ENCODE data around the gene MOV10L1. TPM values are rescaled to one million over a fixed set of nuclear protein-coding genes. Genes with fewer than 3 reads are reported as not detected.

Gene MOV10L1
- total and polyA plus RNA-seq, 2 donors (not counting 3 experiments of a cell fraction or from before 2014, with no cell fraction given) = 27.6 to 37.6 TPM

DNA sequence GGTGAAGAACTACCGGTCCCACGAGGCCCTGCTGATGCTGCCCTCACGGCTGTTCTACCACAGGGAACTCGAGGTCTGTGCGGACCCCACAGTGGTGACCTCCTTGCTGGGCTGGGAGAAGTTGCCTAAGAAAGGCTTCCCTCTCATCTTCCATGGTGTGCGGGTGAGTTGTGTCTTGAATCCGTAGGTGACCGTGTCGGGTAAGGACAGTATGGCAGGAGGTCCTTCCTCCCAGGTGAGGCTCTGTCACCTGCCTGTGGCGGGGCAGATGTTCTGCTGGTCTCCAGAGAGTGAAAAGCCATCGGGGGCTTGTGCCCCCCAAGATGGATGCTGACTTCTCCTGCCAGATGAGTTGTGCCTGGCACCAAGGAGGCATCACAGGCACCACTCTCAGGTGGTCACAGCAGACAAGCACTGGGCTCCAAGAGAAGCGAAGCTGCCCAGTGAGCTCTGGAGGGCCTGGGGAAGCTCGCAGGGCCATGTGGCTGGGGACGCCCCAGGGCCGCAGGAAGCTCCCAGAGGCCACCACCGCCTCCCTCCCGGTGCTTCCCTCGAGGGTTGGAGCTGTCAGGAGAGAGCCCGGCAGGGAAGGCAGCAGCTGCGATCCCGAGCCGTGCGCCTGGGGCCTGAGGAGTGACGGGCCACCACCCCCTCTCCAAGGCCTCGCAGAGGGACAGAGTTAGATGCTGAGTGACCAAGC lies 63.4 kb downstream of the MOV10L1 start:
- H4K20me1 ChIP-seq (replicated peaks; ENCODE audit: control insufficient read depth, extremely low read depth, insufficient read depth, low read length) = no peaks in the 10 kb centered on the region
- CTCF ChIA-PET = no interaction called here
- no peaks in the 10 kb centered on the region for H3K79me2 ChIP-seq (ENCODE audit: control insufficient read depth, insufficient read depth, low read length)
- no peaks in the 10 kb centered on the region for H3K4me1 ChIP-seq (ENCODE audit: control insufficient read depth, extremely low read depth, insufficient read depth, low read length)
- H3K4me2 ChIP-seq (ENCODE audit: insufficient read depth, low read length) = no peak overlapping the region
- intact Hi-C loops (cut with micrococcal nuclease) = no loop called here
- TF ChIP-seq MAX (IDR thresholded peaks at IDR 0.05; ENCODE audit: insufficient read depth, insufficient read length) (no peak), FOS (IDR thresholded peaks at IDR 0.05; ENCODE audit: borderline replicate concordance, insufficient read depth, low read length) (no peak), POLR2AphosphoS5 (IDR thresholded peaks at IDR 0.05; ENCODE audit: insufficient read depth, low read depth, low read length) (no peak), JUN (IDR thresholded peaks at IDR 0.05; ENCODE audit: borderline replicate concordance, insufficient read depth, insufficient read length, low read depth) (no peak), MYC (IDR thresholded peaks at IDR 0.05; ENCODE audit: low read depth, low read length) (no peak), POLR2A (IDR thresholded peaks at IDR 0.05; ENCODE audit: low read depth, low read length) (no peak), GATA2 (IDR thresholded peaks at IDR 0.05; ENCODE audit: insufficient read depth, insufficient read length, low read depth, low read length) (no peak), EZH2 (IDR thresholded peaks at IDR 0.05; ENCODE audit: borderline replicate concordance, low read depth, low read length, severe bottlenecking) (no peak)
- TF ChIP-seq, protein P1, sequence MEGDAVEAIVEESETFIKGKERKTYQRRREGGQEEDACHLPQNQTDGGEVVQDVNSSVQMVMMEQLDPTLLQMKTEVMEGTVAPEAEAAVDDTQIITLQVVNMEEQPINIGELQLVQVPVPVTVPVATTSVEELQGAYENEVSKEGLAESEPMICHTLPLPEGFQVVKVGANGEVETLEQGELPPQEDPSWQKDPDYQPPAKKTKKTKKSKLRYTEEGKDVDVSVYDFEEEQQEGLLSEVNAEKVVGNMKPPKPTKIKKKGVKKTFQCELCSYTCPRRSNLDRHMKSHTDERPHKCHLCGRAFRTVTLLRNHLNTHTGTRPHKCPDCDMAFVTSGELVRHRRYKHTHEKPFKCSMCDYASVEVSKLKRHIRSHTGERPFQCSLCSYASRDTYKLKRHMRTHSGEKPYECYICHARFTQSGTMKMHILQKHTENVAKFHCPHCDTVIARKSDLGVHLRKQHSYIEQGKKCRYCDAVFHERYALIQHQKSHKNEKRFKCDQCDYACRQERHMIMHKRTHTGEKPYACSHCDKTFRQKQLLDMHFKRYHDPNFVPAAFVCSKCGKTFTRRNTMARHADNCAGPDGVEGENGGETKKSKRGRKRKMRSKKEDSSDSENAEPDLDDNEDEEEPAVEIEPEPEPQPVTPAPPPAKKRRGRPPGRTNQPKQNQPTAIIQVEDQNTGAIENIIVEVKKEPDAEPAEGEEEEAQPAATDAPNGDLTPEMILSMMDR (IDR thresholded peaks at IDR 0.05; ENCODE audit: extremely low read depth in 1 of 2, insufficient read depth in 1 of 2, low read depth in 1 of 2, low read length in 2 of 2) = no peak
- dilution Hi-C loops (cut with MboI; ENCODE audit: extremely low pct_ligation_motif_present, low sequenced_read_pairs) = no loop called here
- no peak overlapping the region for H3K4me3 ChIP-seq (replicated peaks in 1 of 3; ENCODE audit: insufficient read depth in 1 of 3, low read depth in 1 of 3, low read length in 3 of 3)
- no peaks in the 10 kb centered on the region for H3K9me1 ChIP-seq (replicated peaks; ENCODE audit: control insufficient read depth, extremely low read depth, insufficient read depth, low read length)
- peaks cover 19 to 40% of the 10 kb centered on the region in 2 experiments for H3K36me3 ChIP-seq (ENCODE audit: control insufficient read depth in 2 of 2, extremely low read depth in 1 of 2, insufficient read depth in 2 of 2, low read length in 2 of 2)
- no peak overlapping the region for H2AFZ ChIP-seq (ENCODE audit: low read depth, low read length)
- DNase-seq (ENCODE audit: low read depth, low spot score) = no peak
- POLR2A ChIA-PET = no interaction called here
- no peaks in the 10 kb centered on the region for H3K9me3 ChIP-seq (replicated peaks; ENCODE audit: control insufficient read depth, insufficient read depth, low read length)
- no peak overlapping the region for H3K9ac ChIP-seq (replicated peaks; ENCODE audit: extremely low read depth, insufficient read depth, low read length)
- no peak for FAIRE-seq
- H3K27me3 ChIP-seq (ENCODE audit: control insufficient read depth in 2 of 2, insufficient read depth in 2 of 2, low read length in 2 of 2) = no peaks in the 10 kb centered on the region
- BruUV-seq (replicated peaks) = no TSS peak
- no peak overlapping the region for H3K27ac ChIP-seq (ENCODE audit: insufficient read depth, low read depth, low read length)

Data from endothelial cell of umbilical vein (primary cell).